HCT116 (cell line): ENCODE data around the gene CCRL2.

Source experiments
- ATF3 ChIP-seq: IDR thresholded peaks from 2 replicates; pipeline ENCODE4 v1.6.1; 2012
- CEBPB ChIP-seq: IDR thresholded peaks from 2 replicates; pipeline ENCODE4 v1.6.1; 2012; ENCODE audit warnings: low read depth
- CTCF ChIP-seq, 3 experiments: fragments of 200-600 bp in 1 of 3; sonication (generic) in 1 of 3; IDR thresholded peaks in 2 of 3; conservative IDR thresholded peaks in 1 of 3; 2 replicates each; pipeline ENCODE4 v1.5.1; 2012 to 2017; ENCODE audit warnings: low read depth in 2 of 3, low read length in 2 of 3, antibody characterized with exemption in 1 of 3, borderline replicate concordance in 1 of 3, control low read depth in 1 of 3, mild to moderate bottlenecking in 1 of 3, mixed read lengths in 1 of 3, mixed run types in 1 of 3, moderate library complexity in 1 of 3; ENCODE audit not compliant: insufficient read depth in 1 of 3
- EGR1 ChIP-seq: IDR thresholded peaks from 2 replicates; pipeline ENCODE4 v1.6.1; 2012; ENCODE audit warnings: low read depth
- EZH2 ChIP-seq: fragments of 200-600 bp; sonication (generic); IDR thresholded peaks from 2 replicates; pipeline ENCODE4 v1.6.1; 2017; ENCODE audit warnings: antibody characterized with exemption, mixed run types
- EZH2phosphoT487 ChIP-seq: fragments of 200-600 bp; IDR thresholded peaks from 2 replicates; pipeline ENCODE4 v1.6.1; 2018; ENCODE audit warnings: antibody characterized with exemption, borderline replicate concordance
- POLR2A ChIP-seq: IDR thresholded peaks from 2 replicates; pipeline ENCODE4 v1.7.0; 2011; ENCODE audit warnings: borderline replicate concordance; ENCODE audit not compliant: insufficient read depth, insufficient read length; ENCODE audit errors: extremely low read depth
- POLR2AphosphoS5 ChIP-seq: IDR thresholded peaks from 2 replicates; pipeline ENCODE4 v1.6.1; 2011; ENCODE audit warnings: mild to moderate bottlenecking, low read depth, low read length, moderate library complexity
- RAD21 ChIP-seq: IDR thresholded peaks from 2 replicates; pipeline ENCODE4 v1.6.1; 2012; ENCODE audit warnings: low read depth, mild to moderate bottlenecking
- SP1 ChIP-seq: IDR thresholded peaks from 2 replicates; pipeline ENCODE4 v1.6.1; 2012; ENCODE audit warnings: low read depth
- TCF7L2 ChIP-seq: IDR thresholded peaks from 2 replicates; pipeline ENCODE4 v1.7.0; 2011; ENCODE audit warnings: borderline replicate concordance, inconsistent platforms; ENCODE audit not compliant: insufficient read depth, insufficient read length; ENCODE audit errors: extremely low read depth
- ZFX ChIP-seq: fragments of 450-650 bp; IDR thresholded peaks from 2 replicates; pipeline ENCODE4 v1.6.1; 2017
- ZNF274 ChIP-seq: fragments of 200-500 bp; sonication (Bioruptor generic); IDR thresholded peaks from 2 replicates; pipeline ENCODE4 v1.6.1; 2014; ENCODE audit warnings: mild to moderate bottlenecking, low read depth, low read length, inconsistent platforms

GRCh38 chr3:46429250-46429649 is 22.2 kb downstream of the CCRL2 start:
- TF ChIP-seq POLR2A (no peak), EZH2phosphoT487 (no peak), POLR2AphosphoS5 (no peak), CEBPB (no peak), CTCF (IDR thresholded peaks at IDR 0.05 in 2 of 3, conservative IDR thresholded peaks at IDR 0.05 in 1 of 3; ENCODE audit: borderline replicate concordance in 1 of 3, insufficient read depth in 1 of 3, low read depth in 2 of 3, low read length in 2 of 3) (no peak), ZNF274 (no peak), EGR1 (no peak), RAD21 (no peak), ZFX (no peak), EZH2 (no peak), ATF3 (no peak), TCF7L2 (no peak), SP1 (no peak)
